K562 (cell line): Measurements from ENCODE around the gene DPM1. TPM values are rescaled to one million over a fixed set of nuclear protein-coding genes. Genes with fewer than 3 reads are reported as not detected.

Experiments used
- ATAC-seq: fragments of 200-7000 bp; cut with Tn5 transposase; 3 replicates; pipeline ENCODE4 v1.9.1; 2020; ENCODE audit warnings: moderate library complexity
- BruUV-seq: library from RNA; stranded (reverse); fragments of 400-500 nt; replicated peaks from 2 replicates; lab custom pipeline; 2021; lab: Mats Ljungman, UMichigan
- CTCF ChIA-PET: fragments of 300-600 bp; formaldehyde crosslinking; extraction: SDS; loops from one replicate; lab custom pipeline; 2021; ENCODE audit warnings: low intra/inter-chr PET ratio; lab: Yijun Ruan, JAX
- POLR2A ChIA-PET: fragments of 300-600, 350-650 bp; sonication (Branson Sonifier 250); formaldehyde crosslinking; extraction: SDS; loops from one replicate; lab custom pipeline; 2021; ENCODE audit warnings: antibody characterized with exemption, inconsistent platforms; lab: Yijun Ruan, JAX
- DNase-seq, 4 experiments: peaks; one replicate each; pipeline versions ENCODE4 v3.0.0 to v3.0.0-alpha.2; 2011 to 2018; ENCODE audit warnings: low spot score in 3 of 4, mixed read lengths in 3 of 4; ENCODE audit errors: extremely low read depth in 1 of 4
- FAIRE-seq: peaks from 2 replicates; lab custom pipeline; 2011; peaks lifted over from hg19 to GRCh38; lab: Jason Lieb, UNC
- H2AFZ ChIP-seq: 2 replicates; pipeline ENCODE4 v1.6.0; 2011; ENCODE audit warnings: low read depth, low read length, control low read depth, inconsistent platforms
- H3K27ac ChIP-seq: fragments of 200-600 bp; 3 replicates; pipeline ENCODE4 v1.8.0; 2011; ENCODE audit warnings: low read depth, mild to moderate bottlenecking, control low read depth, inconsistent platforms, low read length, moderate library complexity, mixed read lengths; ENCODE audit errors: extremely low read depth
- H3K27me3 ChIP-seq, 2 experiments: fragments of 300-600 bp in 1 of 2; 2 replicates in 1 of 2; 3 replicates in 1 of 2; pipeline versions ENCODE4 v1.6.0 to v1.8.0; 2011; ENCODE audit warnings: inconsistent platforms in 2 of 2, low read length in 2 of 2, mild to moderate bottlenecking in 1 of 2, mixed read lengths in 1 of 2, moderate library complexity in 1 of 2; ENCODE audit not compliant: control insufficient read depth in 2 of 2, insufficient read depth in 2 of 2
- H3K36me3 ChIP-seq: fragments of 300-600 bp; 3 replicates; pipeline ENCODE4 v1.8.0; 2011; ENCODE audit warnings: mild to moderate bottlenecking, low read length, inconsistent platforms; ENCODE audit not compliant: control insufficient read depth, insufficient read depth
- H3K4me1 ChIP-seq, 2 experiments: fragments of 200-600 bp in 1 of 2; replicated peaks in 1 of 2; 2 replicates in 1 of 2; 3 replicates in 1 of 2; pipeline versions ENCODE4 v1.5.1 to v1.8.0; 2011; ENCODE audit warnings: inconsistent platforms in 2 of 2, low read length in 2 of 2, mild to moderate bottlenecking in 1 of 2, mixed read lengths in 1 of 2, moderate library complexity in 1 of 2; ENCODE audit not compliant: control insufficient read depth in 2 of 2, insufficient read depth in 2 of 2
- H3K4me2 ChIP-seq: 2 replicates; pipeline ENCODE4 v1.6.1; 2011; ENCODE audit warnings: low read length, control low read depth, inconsistent platforms, mixed read lengths; ENCODE audit not compliant: insufficient read depth
- H3K4me3 ChIP-seq: fragments of 200-600 bp; sonication (generic), shearing (Covaris generic); 2 replicates; pipeline ENCODE4 v1.5.1; 2016; ENCODE audit warnings: control low read depth, inconsistent platforms
- H3K79me2 ChIP-seq: fragments of 200-600 bp; 3 replicates; pipeline ENCODE4 v1.8.0; 2011; ENCODE audit warnings: low read length, inconsistent platforms; ENCODE audit not compliant: control insufficient read depth, insufficient read depth
- H3K9ac ChIP-seq, 2 experiments: 2 replicates each; pipeline versions ENCODE4 v1.6.0 to v1.6.1; 2011; ENCODE audit warnings: low read depth in 2 of 2, low read length in 2 of 2, control low read depth in 1 of 2, inconsistent platforms in 1 of 2, mild to moderate bottlenecking in 1 of 2, mixed read lengths in 1 of 2; ENCODE audit not compliant: insufficient read depth in 1 of 2
- H3K9me1 ChIP-seq: one replicate; pipeline ENCODE4 v1.6.0; 2011; ENCODE audit warnings: inconsistent platforms, mild to moderate bottlenecking, low read length, moderate library complexity; ENCODE audit not compliant: control insufficient read depth, insufficient read depth
- H3K9me3 ChIP-seq: replicated peaks from 2 replicates; pipeline ENCODE4 v1.5.1; 2011; ENCODE audit warnings: low read depth, low read length, inconsistent platforms; ENCODE audit not compliant: control insufficient read depth, insufficient read depth
- H4K20me1 ChIP-seq: replicated peaks from 2 replicates; pipeline ENCODE4 v1.6.1; 2011; ENCODE audit warnings: low read length, inconsistent platforms, mixed read lengths; ENCODE audit not compliant: control insufficient read depth, insufficient read depth
- CHD2 ChIP-seq: IDR thresholded peaks from 2 replicates; pipeline ENCODE4 v1.6.1; 2011; ENCODE audit warnings: low read depth, low read length
- ELK3 ChIP-seq: fragments of 450-650 bp; formaldehyde crosslinking; IDR thresholded peaks from 2 replicates; pipeline ENCODE4 v1.4.0; 2020; ENCODE audit warnings: mild to moderate bottlenecking
- GATAD2B ChIP-seq: fragments of 450-650 bp; IDR thresholded peaks from 2 replicates; pipeline ENCODE4 v1.6.1; 2017; ENCODE audit warnings: mild to moderate bottlenecking, borderline replicate concordance
- SNIP1 ChIP-seq: fragments of 450-650 bp; IDR thresholded peaks from 2 replicates; pipeline ENCODE4 v1.7.1; 2017; ENCODE audit warnings: low read depth, mild to moderate bottlenecking
- YY1 ChIP-seq, 3 experiments: IDR thresholded peaks; 2 replicates each; pipeline ENCODE4 v1.6.1; 2011; ENCODE audit warnings: low read length in 2 of 3, mild to moderate bottlenecking in 2 of 3, moderate library complexity in 2 of 3, borderline replicate concordance in 1 of 3, control low read depth in 1 of 3, low read depth in 1 of 3; ENCODE audit not compliant: insufficient read depth in 3 of 3, insufficient replicate concordance in 2 of 3, control insufficient read depth in 1 of 3, insufficient read length in 1 of 3; ENCODE audit errors: extremely low read depth in 1 of 3
- ZNF511 ChIP-seq: sonication (generic); formaldehyde crosslinking; IDR thresholded peaks from 2 replicates; pipeline ENCODE4 v1.8.0; 2022; ENCODE audit warnings: mild to moderate bottlenecking, missing genetic modification reagents
- WGBS: fragments of 100-300 bp; shearing (Covaris generic); methylation state at CpG from one replicate; pipeline ENCODE4 v1.1.6; 2016; ENCODE audit warnings: low coverage, mixed read lengths; ENCODE audit not compliant: insufficient coverage; ENCODE audit errors: missing lambda C conversion rate; 5-methylcytosine and 5-hydroxymethylcytosine counted together
- in situ Hi-C: fragments of 300-500 bp; cut with MboI; formaldehyde crosslinking; loops from 4 replicates; pipeline ENCODE4 v1.15.0; 2018; ENCODE audit warnings: inconsistent platforms, mixed read lengths
- intact Hi-C: fragments of 100-400 bp; cut with micrococcal nuclease; formaldehyde crosslinking; loops from 2 replicates; pipeline ENCODE4 v1.14.2; 2022
- polyA plus RNA-seq, 8 experiments: library from polyadenylated mRNA; depleted of rRNA in 4 of 8; stranded (reverse) in 5 of 8; unstranded in 3 of 8; fragments of >200 nt; fragmentation: Nextera tagmentation in 2 of 8; fragmentation: Illumina TruSeq in 1 of 8; extraction: Ambion mirVana in 2 of 8; extraction: Trizol in 1 of 8; gene quantifications; 2 replicates each; pipeline versions ENCODE4 v1.2.1 to v1.2.3, GENCODE V29; 2011 to 2014; ENCODE audit warnings: inconsistent platforms in 1 of 8, missing spikeins in 1 of 8
- total RNA-seq, 7 experiments: library from RNA; depleted of rRNA in 6 of 7; stranded (reverse); fragments of >200 nt in 6 of 7; fragmentation: Illumina TruSeq in 2 of 7; extraction: Trizol in 2 of 7; gene quantifications; 2 replicates each; pipeline versions ENCODE4 v1.2.1 to v1.2.3, GENCODE V29; 2011 to 2021; ENCODE audit warnings: low replicate concordance in 1 of 7

Gene DPM1
- total and polyA plus RNA-seq, 9 of the 15 experiments (the other 6 are each of a cell fraction or from before 2014, with no cell fraction given): 75.2 to 190 (median 153) TPM

- ATAC-seq (no peak), FAIRE-seq (no peak), DNase-seq (no peak)
- POLR2A ChIA-PET: interaction anchor here (1.8 kb wide), 1 partner anchor 10 kb away, joined by 8 read pairs; the partner anchor contains the start of genes DPM1 and MOCS3
- H3K9me3 ChIP-seq: no peaks in the 10 kb centered on the region
- peaks cover 89% of the 10 kb centered on the region for H3K36me3 ChIP-seq
- H3K4me3 ChIP-seq: no peak overlapping the region
- H3K27me3 ChIP-seq: no peaks in the 10 kb centered on the region
- CTCF ChIA-PET: no interaction called here
- no TSS peak for BruUV-seq
- H3K27ac ChIP-seq: no peak overlapping the region
- TF ChIP-seq GATAD2B: no peak
- no peak for TF ChIP-seq ELK3 (CRISPR knock-in tag)
- no peak for TF ChIP-seq CHD2
- no peak for TF ChIP-seq ZNF511 (CRISPR knock-in tag)
- no peak for TF ChIP-seq YY1 (IDR thresholded peaks at IDR 0.05; ENCODE audit: borderline replicate concordance in 1 of 3, control insufficient read depth in 1 of 3, extremely low read depth in 1 of 3, insufficient read depth in 3 of 3, insufficient read length in 1 of 3, insufficient replicate concordance in 2 of 3, low read depth in 1 of 3, low read length in 2 of 3)
- no peak for TF ChIP-seq SNIP1
- H3K4me1 ChIP-seq: no peaks in the 10 kb centered on the region
- H3K9me1 ChIP-seq: no peaks in the 10 kb centered on the region
- no peak overlapping the region for H2AFZ ChIP-seq
- no peaks in the 10 kb centered on the region for H4K20me1 ChIP-seq
- no peak overlapping the region for H3K9ac ChIP-seq
- intact Hi-C loops (no loop called here), in situ Hi-C loops (no loop called here)
- peaks cover 12% of the 10 kb centered on the region for H3K79me2 ChIP-seq
- WGBS: 92% methylated on average over 4 of the region's 4 CpGs
- no peak overlapping the region for H3K4me2 ChIP-seq
These were observed 10.1 kb downstream of the DPM1 start for GRCh38 chr20:50948132-50948785.
